Hindlimb muscle (tissue), 1 donor: ENCODE data around the gene ERVFRD-1. TPM values are rescaled to one million over a fixed set of nuclear protein-coding genes. Genes with fewer than 3 reads are reported as not detected.

Experiments
- DNase-seq: peaks from one replicate; pipeline ENCODE4 v3.0.0-alpha.2; 2013
- polyA plus RNA-seq: library from polyadenylated mRNA; unstranded; fragments of 120-200 nt; gene quantifications from one replicate; pipeline ENCODE4 v1.2.1, GENCODE V29; 2013; ENCODE audit not compliant: insufficient read length

ERVFRD-1 gene, protein sequence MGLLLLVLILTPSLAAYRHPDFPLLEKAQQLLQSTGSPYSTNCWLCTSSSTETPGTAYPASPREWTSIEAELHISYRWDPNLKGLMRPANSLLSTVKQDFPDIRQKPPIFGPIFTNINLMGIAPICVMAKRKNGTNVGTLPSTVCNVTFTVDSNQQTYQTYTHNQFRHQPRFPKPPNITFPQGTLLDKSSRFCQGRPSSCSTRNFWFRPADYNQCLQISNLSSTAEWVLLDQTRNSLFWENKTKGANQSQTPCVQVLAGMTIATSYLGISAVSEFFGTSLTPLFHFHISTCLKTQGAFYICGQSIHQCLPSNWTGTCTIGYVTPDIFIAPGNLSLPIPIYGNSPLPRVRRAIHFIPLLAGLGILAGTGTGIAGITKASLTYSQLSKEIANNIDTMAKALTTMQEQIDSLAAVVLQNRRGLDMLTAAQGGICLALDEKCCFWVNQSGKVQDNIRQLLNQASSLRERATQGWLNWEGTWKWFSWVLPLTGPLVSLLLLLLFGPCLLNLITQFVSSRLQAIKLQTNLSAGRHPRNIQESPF
- 0.08 TPM for polyA plus RNA-seq

DNA sequence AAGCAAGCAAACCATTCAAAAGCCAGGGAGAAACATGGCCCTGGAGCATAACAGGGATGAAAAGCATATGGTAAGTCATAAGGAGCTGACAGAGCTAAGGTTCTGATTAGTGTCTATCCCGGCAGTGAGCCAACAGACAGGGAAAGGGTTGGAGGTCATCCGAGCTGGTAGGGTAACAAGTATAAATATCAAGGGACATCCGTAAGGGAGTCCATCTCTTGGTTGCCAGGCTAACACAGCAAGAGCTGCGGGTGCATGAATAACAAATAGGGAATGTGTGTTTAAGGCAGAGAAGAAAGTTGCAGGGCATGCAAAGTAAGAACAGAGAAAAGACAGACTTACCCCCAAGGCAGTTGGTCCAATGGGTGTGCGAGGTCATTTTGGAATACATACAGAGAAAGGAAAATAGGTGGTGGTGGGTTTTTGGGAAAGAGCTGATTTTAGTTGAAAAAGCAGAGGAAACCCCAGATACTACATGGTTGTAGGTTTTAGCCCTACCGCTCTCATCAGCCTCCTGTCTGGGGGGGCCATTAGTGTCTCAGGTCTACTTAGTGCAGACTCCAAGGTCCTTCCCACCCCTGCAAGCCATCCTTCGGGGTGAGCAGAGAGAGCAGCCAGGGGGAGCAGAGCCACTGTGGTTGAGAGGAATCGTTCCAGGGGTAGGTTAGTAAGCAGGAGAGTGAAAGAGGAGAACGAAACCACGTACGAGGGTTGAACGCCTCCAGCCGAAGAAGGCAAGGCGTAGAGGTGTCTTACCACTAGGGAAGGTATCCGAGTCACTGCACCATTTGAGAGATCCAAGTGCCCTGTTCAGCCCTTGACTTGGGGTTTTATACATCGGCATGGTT lies at the start of gene ERVFRD-1:
Gene ERVFRD-1, minus strand, starts transcription at position 805 of the 848 bp plus-strand sequence. CDS start 6,415 bp downstream, outside the sequence.
- DNase-seq, result no peak

DNA sequence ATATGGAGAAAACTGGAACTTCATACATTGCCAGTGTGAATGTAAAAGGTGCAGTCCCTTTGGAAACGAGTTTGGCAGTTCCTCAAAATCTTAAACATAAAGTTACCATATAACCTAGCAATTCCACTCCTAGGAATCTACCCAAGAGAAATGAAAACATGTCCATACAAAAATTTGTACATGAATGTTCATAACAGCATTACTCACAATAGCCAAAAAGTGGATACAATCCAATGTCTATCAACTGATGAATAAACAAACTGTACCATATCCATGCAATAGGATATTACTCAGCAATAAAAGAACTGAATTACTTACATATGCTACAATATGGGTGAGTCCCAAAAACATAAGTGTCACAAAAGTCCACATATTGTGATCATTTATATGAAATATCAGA lies 48.7 kb upstream of the ERVFRD-1 start:
- DNase-seq, result no peak

DNA sequence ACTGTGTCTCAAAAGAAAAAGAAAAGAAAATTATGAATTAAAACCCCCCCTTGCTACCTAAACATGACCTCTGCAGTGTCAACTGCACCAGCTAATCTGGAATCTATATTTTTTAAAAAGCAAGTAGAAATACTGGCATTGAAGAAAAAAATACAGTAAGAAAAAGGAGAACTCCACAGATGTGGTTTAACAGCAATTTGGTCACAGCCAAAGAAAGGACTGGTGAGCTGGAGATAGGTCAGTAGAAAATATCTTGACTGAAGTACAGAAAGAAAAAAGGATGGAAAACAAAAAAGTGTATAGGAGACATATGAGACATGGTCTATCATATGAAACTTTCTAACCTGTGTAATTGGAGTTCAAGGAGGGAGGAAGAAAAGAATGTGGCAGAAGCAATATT lies 44.1 kb upstream of the ERVFRD-1 start:
- no peak for DNase-seq

DNA sequence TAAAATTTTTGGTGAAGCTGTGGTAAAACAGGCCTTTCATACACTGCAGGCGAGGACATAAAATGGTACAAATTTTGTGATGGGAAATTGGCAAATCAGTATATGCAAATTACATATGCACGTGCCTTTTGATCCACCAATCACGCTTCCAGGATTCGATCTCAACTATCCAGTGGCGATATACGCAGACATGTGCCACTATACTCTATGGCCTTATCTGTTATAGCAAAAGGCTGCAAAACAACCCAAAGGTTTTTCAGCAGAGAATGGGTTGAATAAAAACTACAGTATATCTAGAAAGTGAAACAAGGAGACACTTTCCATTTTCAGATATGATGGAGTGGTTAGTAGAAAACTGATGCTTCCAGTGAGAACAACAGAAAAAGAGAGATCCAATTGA lies 41.9 kb upstream of the ERVFRD-1 start:
- no peak for DNase-seq

DNA sequence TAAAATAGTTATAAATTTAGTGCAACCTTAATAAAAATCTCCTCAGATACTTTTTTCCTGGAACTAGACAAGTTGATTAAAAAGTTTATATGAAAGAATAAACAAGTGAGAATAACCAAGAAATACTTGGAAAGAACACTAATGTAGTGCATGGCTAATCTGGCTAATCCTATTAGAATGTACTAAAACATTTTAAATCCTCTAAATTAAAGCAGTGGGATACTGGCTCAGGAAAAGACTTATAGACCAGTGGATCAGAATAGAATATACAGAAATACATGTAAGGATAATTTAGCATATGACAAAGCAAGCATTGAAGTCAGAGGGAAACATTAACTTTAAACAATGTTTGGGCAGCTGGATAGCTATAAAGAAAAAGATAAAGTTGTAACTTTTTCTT lies 41.1 kb upstream of the ERVFRD-1 start:
- no peak for DNase-seq

DNA sequence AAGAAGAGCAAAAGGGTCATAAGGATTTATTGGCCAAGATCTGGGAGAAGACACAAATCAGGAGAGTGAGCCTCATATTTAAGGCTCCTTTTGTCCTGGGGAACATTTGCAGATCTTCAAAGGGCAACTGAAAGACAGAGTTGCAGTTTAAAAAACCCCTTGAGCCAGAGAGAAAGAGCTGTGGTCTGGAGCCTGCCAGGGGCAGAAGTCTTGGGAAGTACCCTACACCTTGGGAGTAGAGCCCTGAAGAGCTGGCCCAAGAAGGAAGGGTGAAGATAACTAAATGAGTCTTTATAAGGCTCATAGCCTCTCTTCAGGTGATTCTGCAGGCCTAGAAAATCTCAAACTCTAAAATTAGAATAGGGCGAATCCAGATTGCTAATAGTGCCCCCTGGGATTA lies 40.0 kb upstream of the ERVFRD-1 start:
- DNase-seq, result no peak

DNA sequence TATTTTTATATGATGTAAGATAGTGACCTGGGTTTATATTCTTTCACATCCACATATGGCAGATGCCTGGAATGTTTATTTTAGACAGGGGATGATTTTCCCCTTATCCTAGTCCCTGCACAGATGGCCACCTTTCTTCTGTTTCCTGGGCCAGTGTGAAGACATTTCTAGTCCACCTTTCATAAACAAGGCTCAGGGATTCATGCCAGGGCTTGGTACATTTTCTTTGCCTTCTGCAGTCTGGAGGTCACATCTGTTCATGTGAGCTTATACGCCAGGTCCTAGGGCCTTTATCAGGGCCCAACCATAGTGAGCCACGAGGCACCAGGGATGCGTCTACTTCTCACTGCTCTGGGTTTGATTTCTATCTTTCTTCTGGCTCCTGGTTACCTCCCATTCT lies 38.0 kb upstream of the ERVFRD-1 start:
- DNase-seq, result no peak

DNA sequence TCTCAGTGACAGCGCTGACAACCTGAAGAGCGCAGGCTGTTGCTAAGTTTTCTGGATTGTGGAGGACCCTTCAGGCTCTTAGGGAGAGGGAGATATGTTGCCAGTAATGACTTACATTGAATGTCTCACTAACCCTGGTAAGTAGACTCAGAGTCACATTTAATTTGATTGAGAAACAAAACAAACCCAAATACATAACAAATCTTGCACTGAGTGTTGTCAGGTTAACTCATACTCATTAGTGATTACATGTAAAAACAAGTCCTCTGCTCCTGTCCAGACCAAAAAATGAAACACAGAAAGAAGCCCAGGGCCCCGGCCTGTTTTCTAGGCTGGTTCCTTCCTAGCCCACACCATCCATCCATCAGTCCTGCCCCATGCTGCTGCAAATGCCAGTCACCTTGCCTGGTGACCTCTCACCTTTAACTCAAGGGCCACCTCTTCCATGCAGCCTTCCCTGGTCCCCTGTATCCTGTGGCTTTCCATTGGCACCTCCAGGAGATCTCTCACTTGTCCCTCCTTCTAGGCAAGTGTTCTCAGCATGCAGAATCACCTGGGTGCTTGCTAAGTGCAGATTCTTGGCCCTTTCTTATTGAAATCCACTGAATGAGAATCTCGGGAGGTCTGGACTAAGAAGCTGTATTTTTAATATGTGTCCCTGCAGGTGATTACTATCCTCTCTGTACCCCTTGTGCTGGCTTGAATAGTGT lies 34.7 kb upstream of the ERVFRD-1 start:
- no peak for DNase-seq

DNA sequence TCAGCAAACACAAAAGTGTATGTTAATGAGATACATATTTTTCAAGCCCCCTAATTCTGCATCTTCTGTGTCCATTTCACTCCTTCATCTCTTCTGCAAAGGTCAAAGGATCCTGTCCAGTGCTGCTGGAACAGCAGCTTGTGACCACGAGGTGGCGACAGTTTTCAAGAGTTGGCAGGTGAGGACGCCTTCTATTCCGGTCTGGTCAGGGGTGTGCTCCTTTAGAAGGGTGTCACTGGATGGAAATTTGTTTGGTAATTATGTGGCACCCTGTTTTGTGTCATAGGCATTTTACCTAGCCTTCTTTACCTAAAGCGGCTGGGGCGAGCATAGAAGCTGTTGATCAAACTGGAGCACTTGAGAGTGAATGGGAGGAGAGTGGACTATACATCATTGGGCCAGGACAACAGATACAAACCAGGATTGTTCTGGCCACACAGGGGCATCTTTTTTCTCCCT lies 32.9 kb upstream of the ERVFRD-1 start:
- peak; percentile 79 for DNase-seq

DNA sequence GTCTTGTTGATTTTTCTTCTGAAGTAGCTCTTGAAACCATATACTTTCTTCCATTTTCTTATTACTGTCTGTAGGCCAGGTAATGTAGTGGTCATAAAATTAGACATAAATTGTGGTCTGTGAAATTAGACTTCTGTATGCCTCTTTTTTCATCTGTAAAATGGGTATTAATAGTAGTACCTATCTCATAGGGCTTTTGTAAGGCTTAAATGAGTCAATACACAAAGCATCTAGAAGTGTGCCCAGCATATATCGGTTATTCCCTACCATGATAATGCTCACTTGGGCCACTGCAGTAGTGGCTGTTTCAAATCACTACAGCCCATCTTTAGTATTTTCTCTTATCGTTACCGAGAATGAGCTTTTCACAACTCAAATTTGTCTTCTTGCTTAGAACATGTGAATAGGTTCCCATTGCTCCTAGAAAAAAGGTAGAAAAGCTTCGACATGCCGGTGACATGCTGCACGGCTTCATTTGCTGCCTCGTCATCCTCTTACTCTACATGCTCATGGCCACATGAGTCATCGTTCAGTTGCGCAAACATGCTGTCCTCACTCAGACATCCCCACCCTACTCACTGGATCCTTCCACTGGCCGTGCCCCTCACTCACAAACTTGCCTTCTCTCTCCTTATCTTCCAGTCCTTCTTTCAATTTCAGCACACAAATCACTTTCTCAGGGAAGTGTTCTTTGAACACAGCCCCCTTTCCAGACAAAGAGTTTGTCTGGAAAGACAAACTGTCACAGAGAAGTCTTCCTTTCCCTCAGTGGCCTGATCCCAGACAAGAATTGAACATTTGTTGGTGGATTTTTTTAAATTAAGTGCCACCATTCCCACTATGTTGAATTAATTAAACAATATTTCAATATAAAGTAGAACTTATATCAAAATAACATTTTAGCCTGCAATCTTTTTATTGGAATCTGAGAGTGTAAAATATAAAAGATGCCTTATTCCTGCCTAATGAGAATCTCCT lies 32.2 kb upstream of the ERVFRD-1 start:
- DNase-seq, result peak; percentile 20

DNA sequence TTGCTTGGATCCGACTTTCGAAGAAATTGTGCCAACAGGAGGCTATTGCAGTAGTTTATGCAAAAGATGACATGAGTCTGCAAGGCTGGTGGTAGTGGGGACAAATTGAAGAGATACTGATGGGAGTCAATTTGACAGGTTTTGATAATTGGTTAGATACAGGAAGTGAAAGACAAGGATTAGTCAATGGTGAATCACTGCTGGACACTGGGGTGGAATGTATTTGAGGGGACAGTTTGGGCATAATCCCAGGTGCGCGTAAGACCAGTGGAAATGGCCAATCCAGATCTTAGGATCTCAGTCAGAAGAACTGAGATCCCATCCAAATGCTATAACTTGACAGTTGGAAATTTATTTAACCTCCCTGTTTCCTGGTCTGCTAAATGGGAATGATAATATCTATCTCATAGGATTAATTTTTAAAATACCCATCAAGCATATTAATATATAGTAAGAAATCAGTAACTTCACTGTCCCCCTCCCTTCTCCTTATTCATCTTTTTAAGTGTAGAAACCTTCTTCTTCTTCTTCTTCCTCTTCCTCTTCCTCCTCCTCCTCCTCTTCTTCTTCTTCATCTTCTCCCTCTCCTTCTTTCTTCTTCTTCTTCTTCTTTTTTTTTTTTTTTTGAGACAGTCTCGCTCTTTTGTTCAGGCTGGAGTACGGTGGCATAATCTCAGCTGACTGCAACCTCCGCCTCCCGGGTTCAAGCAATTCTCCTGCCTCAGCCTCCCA lies 30.9 kb upstream of the ERVFRD-1 start:
- no peak for DNase-seq

DNA sequence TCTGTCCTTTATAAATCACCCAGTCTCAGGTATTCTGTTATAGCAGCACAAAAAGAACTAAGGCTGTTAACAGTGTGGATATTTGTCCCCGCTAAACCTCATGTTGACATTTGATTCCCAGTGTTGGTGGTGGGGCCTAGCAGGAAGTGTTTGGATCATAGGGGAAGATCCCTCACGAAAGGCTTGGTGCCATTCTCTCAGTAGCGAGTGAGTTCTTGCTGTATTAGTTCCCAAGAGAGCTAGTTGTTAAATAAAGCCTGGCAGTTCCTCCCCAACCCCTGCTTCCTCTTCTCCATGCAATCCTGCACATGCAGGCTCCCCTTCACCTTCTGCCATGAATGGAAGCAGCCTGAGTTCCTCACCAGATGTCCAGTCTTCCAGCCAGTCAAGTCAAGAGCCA lies 29.8 kb upstream of the ERVFRD-1 start:
- DNase-seq, result no peak

DNA sequence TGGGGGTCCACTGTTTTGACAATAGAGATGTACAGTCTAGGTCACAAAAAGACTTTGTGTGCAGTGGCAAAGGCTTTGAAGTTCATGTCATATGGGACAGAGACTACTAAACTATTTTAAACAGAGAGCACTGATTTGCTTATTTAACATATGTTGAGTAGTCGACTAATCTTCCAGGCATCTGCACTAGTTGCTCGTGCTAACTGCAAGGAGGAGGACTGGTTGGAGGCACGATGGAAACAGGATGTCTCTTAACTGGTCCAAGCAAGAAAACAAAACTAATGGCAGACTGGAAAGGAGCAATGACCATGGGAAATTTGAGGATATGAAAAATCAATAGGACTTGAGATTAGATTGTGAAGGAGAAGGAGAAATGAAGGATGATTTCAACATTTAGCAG lies 28.5 kb upstream of the ERVFRD-1 start:
- no peak for DNase-seq

DNA sequence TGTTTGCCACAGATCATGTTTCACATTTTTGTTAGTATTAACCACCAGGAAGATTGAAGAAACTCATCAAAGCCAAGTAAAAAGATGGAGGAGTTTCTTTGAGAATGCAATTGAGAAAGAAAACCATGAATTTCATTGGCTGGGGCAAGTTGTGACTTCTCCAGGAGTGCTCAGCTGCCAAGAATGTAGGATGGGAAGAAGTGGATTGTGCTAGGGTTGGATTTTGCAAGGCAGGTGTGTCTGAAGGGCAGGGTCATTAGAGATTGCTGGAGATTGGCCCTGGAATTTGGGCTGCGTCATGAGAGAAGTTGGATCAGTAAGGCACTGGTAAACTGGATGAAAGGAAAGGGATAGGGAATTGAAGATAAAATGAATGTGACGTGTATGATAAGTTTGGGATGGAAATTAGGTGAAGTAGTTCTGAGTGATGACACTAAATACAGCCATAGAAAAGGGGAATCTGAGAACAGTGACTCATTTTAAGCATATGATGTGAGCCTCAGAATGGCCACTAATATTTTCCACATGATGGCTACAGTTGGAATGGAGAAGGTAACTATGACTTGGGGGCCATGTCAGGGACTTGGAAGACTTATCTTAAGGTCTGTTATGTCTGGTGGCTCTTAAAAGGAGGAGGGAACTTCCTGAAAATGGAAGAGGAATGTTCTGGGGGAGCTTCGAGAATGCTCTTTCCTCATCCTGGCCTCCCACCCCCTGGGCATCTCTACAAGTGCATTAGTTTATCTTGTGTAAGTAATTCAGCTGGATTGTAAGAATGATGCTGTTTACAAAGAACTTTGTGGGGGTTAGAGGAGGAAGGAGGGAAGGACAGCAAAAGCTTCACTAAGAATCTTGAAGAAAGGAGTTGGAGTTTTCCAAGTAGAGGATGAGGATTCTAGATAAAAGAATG lies 27.8 kb upstream of the ERVFRD-1 start:
- DNase-seq, result no peak

DNA sequence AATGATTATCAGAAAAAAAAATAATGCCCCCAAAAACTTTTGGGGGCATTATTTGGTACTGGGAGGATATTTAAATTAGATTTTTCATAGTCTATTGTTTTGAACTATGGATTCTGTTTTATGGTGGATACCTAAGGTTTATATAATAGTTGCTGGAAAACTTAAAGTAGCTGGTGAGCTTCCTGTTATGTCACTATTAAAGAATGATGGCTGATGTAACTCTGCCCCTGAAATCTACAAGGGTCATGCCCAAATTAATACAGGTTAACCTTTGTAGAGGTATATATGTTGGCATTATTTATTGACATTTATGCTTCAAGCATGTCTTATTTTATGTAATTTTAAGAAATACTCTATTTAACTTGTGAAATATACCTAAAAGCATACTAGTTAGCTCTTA lies 25.3 kb upstream of the ERVFRD-1 start:
- DNase-seq, result no peak

DNA sequence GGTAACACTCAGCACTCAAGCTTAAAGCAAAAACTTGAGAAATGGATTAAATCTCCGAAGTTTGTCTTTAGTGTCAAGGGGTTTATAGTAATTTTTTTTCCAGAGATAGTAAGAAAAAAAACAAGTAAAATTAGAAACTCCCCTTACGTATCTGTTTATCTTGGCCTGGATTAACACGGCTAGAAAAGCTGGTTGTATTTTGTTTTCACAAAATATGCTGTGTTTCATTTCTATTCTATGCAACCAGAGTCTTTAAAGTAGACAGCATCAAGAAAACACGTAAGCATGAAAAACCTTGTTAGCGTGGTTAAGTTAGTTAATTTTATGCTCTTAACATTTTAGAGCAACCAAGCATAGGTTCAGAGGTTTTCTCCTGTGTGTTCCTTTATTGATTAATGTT lies 21.8 kb upstream of the ERVFRD-1 start:
- DNase-seq, result no peak

DNA sequence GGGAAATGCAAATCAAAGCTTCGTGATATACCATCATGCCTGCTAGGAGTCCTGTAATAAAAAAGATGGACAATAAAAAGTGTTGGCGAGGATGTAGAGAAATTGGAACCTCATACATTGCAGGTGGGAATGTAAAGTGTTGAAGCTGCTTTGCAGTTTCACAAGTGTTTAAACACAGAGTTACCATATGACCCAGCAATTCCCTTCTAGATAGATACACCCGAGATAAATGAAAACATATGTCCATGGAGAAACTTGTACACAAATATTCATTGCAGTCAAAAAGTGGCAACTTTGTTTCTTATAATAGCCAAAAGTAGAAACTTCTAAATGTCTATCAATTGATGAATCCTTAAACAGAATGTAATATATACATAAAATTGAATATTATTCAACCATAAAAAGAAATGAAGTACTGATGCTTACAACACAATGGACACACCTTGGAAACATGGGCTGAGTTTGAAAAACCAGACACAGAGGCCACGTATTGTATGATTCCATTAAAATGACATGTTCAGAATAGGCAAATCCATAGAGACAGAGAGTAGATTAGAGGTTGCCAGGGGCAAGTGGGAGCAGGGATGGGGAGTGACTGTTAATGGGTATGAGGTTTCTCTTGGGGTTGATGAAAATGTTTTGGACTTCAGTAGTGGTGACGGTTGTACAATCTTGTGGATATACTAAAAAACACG lies 20.8 kb upstream of the ERVFRD-1 start:
- no peak for DNase-seq

DNA sequence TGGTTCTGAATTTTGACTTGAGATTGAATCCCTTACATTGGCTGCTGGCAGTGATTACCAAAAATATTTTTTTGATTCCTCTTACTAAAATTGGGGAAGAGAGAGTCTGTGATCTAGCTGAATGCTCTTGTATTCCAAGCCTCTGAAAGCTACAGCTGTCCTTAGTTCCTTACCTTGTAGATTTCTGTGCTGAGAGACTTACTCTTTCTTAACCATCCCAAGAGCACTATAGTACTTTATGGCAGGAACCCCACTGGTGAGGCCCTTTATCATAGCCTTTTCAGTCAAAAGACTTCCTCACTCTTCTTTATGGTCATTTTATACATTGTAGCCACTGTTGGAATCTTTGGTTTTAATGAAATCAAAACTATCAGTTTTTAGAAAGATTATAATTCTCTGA lies 19.1 kb upstream of the ERVFRD-1 start:
- DNase-seq, result no peak
